HG02870 (cell line): ENCODE results near the gene MBNL2.

Experiments
- ATAC-seq: cut with Tn5 transposase; IDR thresholded peaks from one replicate; pipeline ENCODE4 v1.9.1; 2021; ENCODE audit warnings: mild to moderate bottlenecking, moderate library complexity; ENCODE audit not compliant: unreplicated experiment

Gene MBNL2

GRCh38 chr13:97319113-97319720 lies 97.1 kb downstream of the MBNL2 start:
- no peak for ATAC-seq

GRCh38 chr13:97321101-97321500 lies 99.0 kb downstream of the MBNL2 start:
- no peak for ATAC-seq

GRCh38 chr13:97321616-97322321 lies 99.6 kb downstream of the MBNL2 start:
- no peak for ATAC-seq

- ATAC-seq: no peak
Measured at GRCh38 chr13:97322740-97323342, 100.7 kb downstream of the MBNL2 start.

- no peak for ATAC-seq
Measured at GRCh38 chr13:97324115-97324514, 102.0 kb downstream of the MBNL2 start.

- ATAC-seq: no peak
Measured at GRCh38 chr13:97325738-97326137, 103.6 kb downstream of the MBNL2 start.

GRCh38 chr13:97327086-97327485 lies 105.0 kb downstream of the MBNL2 start:
- ATAC-seq: no peak

GRCh38 chr13:97327506-97328221 lies 105.5 kb downstream of the MBNL2 start:
- no peak for ATAC-seq

- no peak for ATAC-seq
Measured at GRCh38 chr13:97328222-97328790, 106.2 kb downstream of the MBNL2 start.

GRCh38 chr13:97329331-97329730 lies 107.2 kb downstream of the MBNL2 start:
- no peak for ATAC-seq

GRCh38 chr13:97330448-97330847 lies 108.3 kb downstream of the MBNL2 start:
- ATAC-seq: no peak

GRCh38 chr13:97332742-97333141 lies 110.6 kb downstream of the MBNL2 start:
- ATAC-seq: no peak

GRCh38 chr13:97333983-97334382 lies 111.8 kb downstream of the MBNL2 start:
- ATAC-seq: no peak

- no peak for ATAC-seq
Measured at GRCh38 chr13:97334690-97335089, 112.6 kb downstream of the MBNL2 start.

- no peak for ATAC-seq
Measured at GRCh38 chr13:97335488-97336134, 113.5 kb downstream of the MBNL2 start.

- no peak for ATAC-seq
Measured at GRCh38 chr13:97337985-97338499, 115.9 kb downstream of the MBNL2 start.

GRCh38 chr13:97338571-97338970 lies 116.4 kb downstream of the MBNL2 start:
- no peak for ATAC-seq

GRCh38 chr13:97339019-97339987 lies 117.2 kb downstream of the MBNL2 start:
- ATAC-seq: no peak

GRCh38 chr13:97339988-97340749 lies 118.0 kb downstream of the MBNL2 start:
- ATAC-seq: no peak
